SK-N-SH (cell line): Measurements from ENCODE around the gene SSUH2.

Experiments used
- CTCF ChIP-seq: fragments of 200-600 bp; sonication (generic); IDR thresholded peaks from 2 replicates; pipeline ENCODE4 v1.6.1; 2017; ENCODE audit warnings: antibody characterized with exemption, mild to moderate bottlenecking, moderate library complexity
- EP300 ChIP-seq, 2 experiments: IDR thresholded peaks; 2 replicates each; pipeline versions ENCODE4 v1.4.0 to v1.6.1; 2012; ENCODE audit warnings: borderline replicate concordance in 1 of 2, low read depth in 1 of 2, low read length in 1 of 2
- EZH2phosphoT487 ChIP-seq: fragments of 200-600 bp; sonication (generic); IDR thresholded peaks from 2 replicates; pipeline ENCODE4 v1.6.1; 2017; ENCODE audit warnings: low read depth, mixed run types, mild to moderate bottlenecking, antibody characterized with exemption, moderate library complexity, borderline replicate concordance
- POLR2AphosphoS5 ChIP-seq: IDR thresholded peaks from 2 replicates; pipeline ENCODE4 v1.6.1; 2012; ENCODE audit warnings: low read depth, low read length
- TAF1 ChIP-seq: IDR thresholded peaks from 2 replicates; pipeline ENCODE4 v1.6.1; 2012; ENCODE audit warnings: low read depth, mild to moderate bottlenecking, low read length, moderate library complexity, borderline replicate concordance

GRCh38 chr3:8632402-8633237 is 12.0 kb downstream of the SSUH2 start:
- TF ChIP-seq CTCF = no peak
- no peak for TF ChIP-seq TAF1
- no peak for TF ChIP-seq POLR2AphosphoS5
- TF ChIP-seq EP300 (IDR thresholded peaks at IDR 0.05; ENCODE audit: borderline replicate concordance in 1 of 2, low read depth in 1 of 2, low read length in 1 of 2) = no peak
- no peak for TF ChIP-seq EZH2phosphoT487
